ENCODE data around the gene CLIP1.

The CLIP1 gene

DNA sequence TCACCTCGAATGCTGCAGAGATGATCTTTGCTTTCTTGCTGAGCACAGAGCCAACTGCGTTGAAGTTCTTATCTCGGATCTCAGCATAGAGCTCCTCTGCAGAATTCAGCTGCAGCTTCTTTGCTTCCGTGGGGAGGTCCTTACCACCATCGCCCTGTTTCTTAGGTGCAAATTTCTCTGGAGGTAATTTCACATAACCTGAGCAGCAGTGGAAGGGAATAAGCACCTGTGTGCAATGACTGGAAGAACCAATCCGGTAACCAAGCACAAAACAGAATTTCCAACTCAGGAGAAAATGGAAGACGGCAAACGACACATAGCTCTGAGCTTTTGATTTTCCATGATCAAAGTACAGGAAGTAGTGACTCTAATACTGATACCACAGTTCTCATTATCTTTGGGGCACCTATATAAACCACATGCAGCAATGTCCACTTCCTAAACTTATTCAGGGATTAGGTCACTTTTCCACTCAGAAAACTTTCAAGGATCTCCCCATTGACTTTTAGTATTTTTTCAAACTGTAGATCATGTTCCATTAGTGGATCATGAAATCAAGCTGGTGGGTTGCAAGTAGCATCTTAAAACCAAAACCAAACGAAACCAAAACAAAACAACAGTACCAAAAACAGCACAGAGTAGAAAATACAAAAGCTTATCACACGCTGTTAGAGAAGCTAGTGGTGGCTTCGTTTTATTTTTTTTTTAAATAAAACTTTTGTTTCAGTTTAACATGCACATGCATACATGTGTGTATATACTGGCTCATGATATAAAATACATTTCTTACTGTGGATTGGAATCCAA lies 177.7 kb downstream of the CLIP1 start:
- no peak for DNase-seq

DNA sequence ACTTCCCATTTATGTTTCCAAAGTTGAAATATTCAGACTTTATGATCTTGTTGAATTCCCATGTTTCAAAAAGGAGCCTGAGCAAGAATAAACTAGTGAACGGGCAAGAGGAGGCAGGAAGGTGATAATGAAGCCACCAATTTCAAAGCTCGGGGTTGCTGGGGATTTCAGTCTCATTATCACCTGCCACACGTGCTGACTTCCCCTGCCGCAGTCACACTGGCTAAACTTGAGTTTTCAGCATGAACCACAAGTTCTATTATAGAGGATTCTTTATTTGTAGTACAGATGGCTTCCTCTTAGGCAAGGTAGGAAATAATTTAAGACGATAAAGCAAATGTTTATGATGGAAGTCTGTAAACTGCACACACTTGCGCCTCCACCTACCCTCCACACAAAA lies 178.5 kb downstream of the CLIP1 start:
- no peak for DNase-seq

DNA sequence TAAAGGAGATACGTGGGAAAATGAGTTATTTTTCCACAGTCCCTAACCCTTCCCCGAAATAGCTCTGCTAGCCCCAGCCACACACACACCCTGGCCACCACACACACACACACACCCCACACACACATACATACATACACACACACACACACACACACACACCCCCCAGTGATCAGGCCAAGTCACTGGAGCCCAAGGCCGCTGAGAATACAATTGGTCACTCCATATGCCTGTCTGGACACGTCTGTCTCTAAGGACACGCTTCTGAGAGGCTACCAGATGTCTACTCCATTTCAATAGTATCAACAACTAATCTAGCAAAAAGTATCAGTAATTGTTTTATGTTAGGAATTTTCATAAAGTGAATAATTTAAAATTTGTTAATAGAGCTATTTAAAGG lies 183.6 kb downstream of the CLIP1 start:
- DNase-seq = no peak

DNA sequence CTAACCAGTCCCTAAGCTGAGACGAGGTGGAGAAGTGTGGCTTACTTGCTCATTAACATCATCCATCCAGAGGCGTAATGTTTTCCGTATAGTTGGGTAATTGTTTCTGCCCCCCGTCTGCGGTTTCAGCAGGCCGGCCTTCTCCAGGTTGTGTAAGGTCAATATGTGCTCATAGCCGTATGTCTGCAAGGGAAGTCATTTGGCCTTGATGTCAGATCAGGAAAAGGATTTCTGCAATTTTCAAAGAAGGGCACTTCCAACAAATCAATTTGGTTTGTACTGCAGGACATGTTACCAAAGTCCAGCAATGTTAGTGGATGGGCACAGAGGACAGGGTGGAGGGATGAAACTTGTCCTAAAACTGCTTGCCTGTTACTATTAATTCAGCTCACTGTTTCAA lies 186.7 kb downstream of the CLIP1 start:
- DNase-seq = no peak

DNA sequence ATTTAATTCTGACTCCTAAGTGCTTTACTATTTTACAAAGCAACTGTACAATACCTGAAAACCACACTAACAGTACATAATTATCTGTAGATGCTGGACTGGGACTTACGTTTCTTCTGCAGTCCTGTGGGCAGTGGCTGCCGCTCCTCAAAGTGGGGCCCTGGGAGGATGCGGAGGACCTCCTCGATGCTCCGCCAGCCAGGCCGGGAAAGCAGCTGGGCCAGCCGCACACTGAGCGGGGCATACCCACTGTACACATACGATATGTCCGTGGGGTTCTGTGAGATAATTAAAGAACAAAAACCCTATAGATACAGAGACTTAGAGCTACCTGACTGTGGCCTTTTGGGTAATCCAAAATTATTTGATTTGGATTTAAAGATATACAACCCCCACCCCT lies 189.8 kb downstream of the CLIP1 start:
- no peak for DNase-seq

DNA sequence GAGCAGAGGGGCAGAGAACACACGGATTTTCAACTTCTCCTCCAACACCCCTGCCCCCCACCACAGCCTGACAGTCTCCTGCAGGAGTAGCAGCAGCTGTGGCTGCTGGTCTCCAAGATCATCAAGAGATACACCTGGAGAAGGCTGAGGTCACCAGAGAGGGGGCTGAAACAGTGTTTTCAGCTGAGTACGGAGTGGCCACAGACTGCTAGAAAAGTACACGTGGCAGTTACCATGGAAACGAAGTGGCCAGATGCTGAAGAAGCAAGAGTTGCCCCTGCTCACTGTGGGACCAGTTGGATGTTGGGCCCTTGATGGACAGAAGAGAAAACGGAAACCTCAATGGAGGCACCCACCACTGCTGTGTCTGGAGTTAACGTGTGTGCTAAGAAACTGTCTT lies 191.7 kb downstream of the CLIP1 start:
- no peak for DNase-seq

DNA sequence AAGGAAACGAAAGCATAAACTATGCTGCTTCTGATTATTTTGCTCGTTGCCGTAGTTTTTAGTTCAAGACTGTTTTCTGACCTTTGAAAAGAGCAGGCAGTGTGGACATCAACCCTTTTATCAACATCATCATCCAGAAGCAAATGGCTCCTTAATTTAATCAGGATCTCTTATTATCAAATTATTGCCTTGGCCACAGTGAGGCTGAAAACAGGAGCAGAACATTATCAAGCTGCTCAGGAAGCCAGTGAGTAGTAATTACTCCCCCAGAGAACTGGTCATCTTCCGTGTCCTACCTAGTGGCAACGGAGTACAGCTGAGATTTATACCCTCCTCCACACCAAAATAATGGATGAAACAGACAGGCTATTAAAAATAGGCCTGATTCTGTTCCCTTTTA lies 194.4 kb downstream of the CLIP1 start:
- DNase-seq = no peak

DNA sequence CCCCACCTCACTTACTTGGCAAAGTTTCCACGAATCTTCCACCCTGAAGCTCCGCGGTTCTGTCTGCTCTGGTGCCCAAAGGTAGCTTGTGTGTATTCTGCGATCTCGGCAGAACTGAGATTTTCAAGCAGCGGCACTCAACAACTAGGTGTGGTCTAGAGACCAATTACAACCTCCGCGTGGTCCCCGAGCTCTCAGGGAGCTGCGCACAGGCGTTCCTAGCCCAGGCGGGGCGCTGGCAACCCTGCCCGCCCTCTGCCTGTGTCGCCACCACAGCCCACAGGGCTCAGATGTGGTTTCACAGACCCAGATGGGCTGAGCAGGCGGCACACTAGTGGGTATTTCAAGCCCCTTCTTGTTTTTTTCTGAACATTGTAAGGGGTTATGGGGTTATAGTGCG lies 195.1 kb downstream of the CLIP1 start:
- DNase-seq = peak; percentile 10

DNA sequence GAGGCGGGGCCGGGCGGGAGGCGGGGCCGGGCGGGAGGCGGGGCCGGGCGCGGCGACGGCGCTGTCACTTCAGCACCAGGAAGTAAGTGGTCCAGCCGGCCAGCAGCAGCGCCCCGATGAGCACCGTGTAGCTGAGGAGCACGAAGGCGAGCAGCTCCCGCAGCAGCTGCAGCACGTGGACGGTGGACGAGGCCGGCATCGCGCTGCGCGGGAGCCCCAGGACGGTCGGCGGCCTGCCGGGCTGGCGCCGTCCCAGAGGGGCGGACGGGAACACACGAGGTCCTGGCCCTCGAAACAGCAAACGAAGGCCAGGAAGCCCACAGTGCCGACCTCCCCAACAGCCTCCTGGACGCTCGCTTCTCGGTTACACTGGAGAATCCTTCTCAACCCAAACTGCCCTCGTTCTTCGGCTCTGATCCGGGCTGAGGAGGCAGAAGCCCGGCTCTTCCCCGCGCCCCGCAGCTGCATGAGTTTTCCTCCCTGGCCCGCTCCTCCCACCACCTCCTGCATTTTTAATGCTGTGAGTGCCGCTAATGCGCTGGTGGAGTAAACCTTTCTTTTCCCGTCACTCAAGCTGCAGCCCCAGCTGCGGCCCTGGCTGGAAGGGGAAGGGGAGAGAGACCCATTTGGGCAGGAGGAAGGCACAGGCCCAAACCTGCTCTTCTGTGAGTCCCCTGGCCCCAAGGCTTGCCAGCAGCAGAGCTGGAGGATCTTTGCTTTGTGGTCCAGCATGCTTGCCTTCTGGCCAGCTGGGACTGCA lies 195.9 kb downstream of the CLIP1 start:
- DNase-seq = peak; percentile 78

DNA sequence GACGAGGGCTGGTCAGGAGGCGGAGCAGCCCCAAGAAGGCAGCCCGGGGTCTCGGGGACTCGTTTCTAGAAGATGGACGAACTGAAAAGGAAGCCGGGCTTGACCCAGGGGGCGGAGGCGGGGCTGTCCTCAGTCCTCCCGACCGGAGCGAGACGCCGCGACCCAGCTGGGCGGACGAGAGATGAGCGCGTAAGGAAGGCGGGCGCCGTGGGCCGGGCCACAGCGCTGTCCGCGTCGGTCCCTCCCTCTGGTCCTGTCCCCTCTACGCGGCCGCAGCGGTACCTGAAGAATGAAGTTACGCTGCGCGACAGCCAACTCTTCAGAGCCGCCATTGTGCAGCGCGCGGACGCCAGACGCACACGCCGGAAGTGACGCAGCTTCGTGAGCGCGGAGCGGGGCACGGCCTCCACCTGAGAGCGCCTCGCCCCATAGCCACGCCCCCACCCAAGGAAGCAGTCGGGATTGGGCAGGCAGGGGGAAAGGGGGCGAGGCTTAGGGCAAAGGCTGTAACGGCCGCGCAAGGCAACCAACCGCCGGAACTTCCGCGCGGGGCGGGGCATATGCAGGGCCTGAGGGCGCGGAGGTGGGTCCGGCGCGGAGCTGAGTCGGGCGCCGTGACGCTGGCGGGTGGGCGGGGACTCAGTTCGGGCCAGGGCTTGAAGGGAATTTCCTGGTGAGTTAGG lies 196.6 kb downstream of the CLIP1 start, which contains the start of gene DIABLO:
TSS of gene DIABLO (minus strand) at position 370 of the 683 bp plus-strand sequence. CDS start at position 332, 38 bp downstream.
- peak; percentile 100 for DNase-seq
